ENCODE results near the gene MBOAT1.
"Not testable (repeated sequence)": the region's sequence is repeated elsewhere in the genome, so short reads cannot be mapped to it uniquely, and the experiment has no call there.

Gene MBOAT1

GRCh38 chr6:20202324-20202658, 10.0 kb downstream of the MBOAT1 start:
- no peak for DNase-seq

- no peak for DNase-seq
Observed at GRCh38 chr6:20200761-20201630, 11.3 kb downstream of the MBOAT1 start.

- no peak for DNase-seq
Observed at GRCh38 chr6:20198775-20199174, 13.5 kb downstream of the MBOAT1 start.

GRCh38 chr6:20198156-20198774, 14.0 kb downstream of the MBOAT1 start:
- DNase-seq = no peak

DNA sequence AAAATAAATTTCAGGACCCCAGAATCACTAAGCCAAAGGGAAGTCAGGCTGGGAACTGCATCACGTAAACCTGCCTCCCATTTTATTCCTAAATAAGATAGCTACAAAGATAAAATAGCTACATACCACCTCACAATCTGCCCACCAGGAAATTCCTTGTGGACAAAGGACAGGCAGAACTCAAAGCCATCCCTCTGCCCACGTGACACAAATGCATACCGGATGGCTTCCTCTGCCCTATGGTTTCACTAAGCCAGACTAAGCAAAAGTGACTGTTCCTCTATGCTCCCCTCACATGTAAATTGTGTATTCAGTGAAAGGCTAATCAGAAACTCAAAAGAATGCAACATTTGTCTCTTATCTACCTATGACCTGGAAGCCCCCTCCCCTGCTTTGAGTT, 15.0 kb downstream of the MBOAT1 start:
- no peak for DNase-seq

GRCh38 chr6:20192625-20193024, 19.6 kb downstream of the MBOAT1 start:
- DNase-seq = no peak

GRCh38 chr6:20191992-20192391, 20.3 kb downstream of the MBOAT1 start:
- DNase-seq = no peak

GRCh38 chr6:20188630-20189075, 23.6 kb downstream of the MBOAT1 start:
- no peak for DNase-seq

DNA sequence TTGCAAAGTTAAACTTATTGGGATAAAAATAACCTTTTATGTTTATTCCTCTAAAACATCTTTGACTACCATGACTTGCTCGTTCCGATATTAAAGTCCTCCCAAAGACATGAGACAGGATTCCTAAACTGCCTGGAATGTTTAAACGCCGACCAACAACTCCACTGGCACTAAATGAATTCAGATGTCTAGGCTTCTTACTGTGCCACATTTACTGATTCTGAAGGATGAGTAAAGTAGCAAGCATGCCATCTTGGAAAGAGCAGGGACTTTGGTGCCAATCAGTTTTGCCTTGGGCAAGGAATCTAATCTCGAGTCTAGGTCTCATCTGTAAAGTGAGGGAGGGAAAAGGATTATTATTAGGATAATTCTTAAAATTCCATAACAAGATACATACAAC, 25.3 kb downstream of the MBOAT1 start:
- DNase-seq = no peak

GRCh38 chr6:20183706-20184105, 28.6 kb downstream of the MBOAT1 start:
- no peak for DNase-seq

- no peak for DNase-seq
Observed at GRCh38 chr6:20182926-20183521, 29.2 kb downstream of the MBOAT1 start.

DNA sequence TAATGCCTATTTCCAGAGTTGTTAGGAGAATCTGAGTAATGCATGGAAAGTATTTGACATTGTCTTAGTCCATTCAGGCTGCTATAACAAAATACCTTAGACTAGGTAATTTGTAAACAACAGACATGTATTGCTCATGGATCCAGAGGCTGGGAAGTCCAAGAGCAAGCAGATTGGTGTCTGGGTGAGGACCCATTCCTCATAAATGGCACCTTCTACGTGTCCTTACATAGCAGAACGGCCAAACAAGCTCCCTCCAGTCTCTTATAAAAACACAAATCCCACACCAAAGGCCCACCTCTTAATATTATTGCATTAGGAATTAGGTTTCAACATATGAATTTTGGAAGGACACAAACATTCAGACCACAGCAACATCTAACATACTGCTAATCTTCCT, 30.2 kb downstream of the MBOAT1 start:
- DNase-seq = no peak

- no peak for DNase-seq
Observed at GRCh38 chr6:20180935-20181334, 31.3 kb downstream of the MBOAT1 start.

DNA sequence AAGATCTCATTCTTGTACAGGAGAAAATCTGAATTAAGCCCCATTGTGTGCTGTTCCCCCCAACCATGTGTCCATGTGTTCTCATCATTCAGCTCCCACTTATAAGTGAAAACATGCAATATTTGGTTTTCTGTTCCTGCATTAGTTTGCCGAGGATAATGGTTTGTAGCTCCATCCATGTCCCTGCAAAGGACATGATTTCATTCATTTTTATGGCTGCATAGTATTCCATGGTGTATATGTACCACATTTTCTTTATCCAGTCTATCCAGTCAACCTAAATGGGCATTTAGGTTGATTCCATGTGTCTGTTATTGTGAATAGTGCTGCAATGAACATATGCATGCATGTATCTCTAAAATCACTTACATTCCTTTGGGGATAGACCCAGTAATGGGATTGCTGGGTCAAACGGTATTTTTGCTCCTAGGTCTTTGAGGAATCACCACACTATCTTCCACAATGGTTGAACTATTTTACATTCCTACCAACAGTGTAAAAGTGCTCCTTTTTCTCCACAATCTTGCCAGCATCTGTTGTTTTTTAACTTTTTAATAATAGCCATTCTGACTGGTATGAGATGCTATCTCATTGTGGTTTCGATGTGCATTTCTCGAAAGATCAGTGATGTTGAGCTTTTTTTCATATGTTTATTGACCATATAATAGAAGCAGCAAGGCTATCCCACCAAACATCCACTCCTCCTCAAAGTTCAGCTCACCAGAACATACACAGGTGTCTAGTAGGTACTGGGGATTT, 32.8 kb downstream of the MBOAT1 start:
- not testable (repeated sequence) for DNase-seq

GRCh38 chr6:20178327-20178726, 33.9 kb downstream of the MBOAT1 start:
- DNase-seq = no peak

DNA sequence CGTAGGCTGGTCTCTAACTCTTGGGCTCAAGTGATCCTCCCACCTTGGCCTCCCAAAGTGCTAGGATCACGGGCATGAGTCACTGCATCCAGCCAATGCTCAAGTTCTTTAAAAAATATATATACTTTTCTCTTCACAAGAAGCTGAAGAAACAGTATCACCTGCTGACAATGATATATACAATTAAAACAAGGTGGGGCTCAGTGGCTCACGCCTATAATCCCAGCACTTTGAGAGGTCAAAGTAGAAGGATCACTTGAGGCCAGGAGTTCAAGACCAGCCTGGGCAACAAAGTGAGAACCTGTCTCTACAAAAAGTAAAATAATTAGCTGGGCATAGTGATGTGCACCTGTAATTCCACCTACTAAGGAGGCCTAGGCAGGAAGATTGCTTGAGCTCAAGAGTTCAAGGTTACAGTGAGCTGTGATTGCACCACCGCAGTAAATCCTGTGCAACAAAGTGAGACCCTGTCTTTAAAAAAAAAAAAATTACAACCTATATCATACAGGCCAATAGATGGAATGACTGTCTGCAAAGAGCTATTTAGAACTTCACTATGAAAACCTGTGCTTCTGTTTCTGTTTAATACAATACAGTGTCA, 36.4 kb downstream of the MBOAT1 start:
- no peak for DNase-seq

DNA sequence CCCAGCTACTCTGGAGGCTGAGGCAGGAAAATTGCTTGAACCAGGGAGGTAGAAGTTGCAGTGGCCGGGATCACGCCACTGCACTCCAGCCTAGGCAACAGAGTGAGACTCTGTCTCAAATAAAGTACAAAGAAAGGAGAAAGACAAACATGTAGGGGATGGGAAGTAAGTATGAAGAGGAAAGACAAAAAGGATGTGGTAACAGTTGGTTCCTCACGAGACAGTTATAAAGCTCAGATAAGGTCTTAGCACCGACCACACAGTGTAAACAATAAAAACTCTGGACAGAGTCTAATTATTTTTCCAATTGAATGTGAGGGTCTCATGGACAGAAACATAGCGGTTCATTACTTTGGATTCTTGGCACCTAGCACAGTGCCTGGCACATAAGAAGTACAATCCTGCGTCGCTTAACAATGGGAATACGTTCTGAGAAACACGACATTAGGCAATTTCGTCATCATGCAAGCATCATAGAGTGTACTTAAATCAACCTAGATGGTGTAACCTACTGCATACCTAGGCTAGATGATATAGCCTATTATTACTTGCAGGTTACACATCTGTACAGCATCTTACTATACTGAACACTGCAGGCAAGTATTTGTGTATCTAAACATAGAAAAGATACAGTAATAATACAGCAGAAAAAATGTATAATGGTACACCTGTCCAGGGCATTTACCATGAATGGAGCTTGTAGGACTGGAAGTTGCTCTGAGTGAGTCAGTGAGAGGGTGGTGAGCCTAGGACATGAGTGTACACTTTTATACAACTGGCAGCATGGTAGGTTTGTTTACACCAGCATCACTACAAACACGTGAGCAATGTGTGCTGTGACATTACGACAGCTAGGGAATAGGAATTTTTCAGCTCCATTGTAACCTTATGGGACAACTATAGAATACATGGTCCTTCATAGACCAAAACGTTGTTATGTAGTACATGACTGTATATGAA, 38.2 kb downstream of the MBOAT1 start:
- no peak for DNase-seq

- no peak for DNase-seq
Observed at GRCh38 chr6:20172842-20173456, 39.3 kb downstream of the MBOAT1 start.

DNA sequence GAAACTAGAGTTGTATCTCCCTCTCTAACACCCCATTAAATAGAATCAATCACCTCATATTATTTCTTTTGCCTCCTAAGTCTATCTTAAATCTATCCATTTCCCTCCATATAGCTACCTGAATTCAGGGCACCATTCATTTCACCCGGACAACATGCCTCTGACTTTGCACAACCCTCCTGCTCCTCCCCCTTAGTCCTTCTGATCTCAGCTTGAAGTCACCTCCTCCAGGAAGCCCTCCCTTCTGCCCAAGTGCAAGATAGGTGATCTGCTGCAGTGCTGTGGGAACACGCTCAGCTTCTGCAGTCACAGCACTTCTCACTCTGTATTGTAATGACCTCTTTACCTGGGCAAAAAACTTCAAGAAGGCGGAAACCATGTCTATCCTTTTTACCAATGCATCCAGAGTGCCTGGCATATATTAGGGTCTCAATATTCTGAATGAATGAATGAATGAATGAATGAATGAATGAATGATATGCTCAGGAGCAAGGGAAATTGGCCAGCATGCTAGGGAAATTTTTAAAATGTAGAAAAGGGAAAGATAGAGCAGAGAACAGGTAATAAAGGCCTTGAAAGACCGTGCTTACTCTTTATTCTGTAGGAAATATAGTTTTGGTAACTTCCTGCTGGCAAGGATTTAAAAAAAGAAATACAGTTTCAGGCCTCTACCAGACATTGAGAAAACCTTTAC, 41.7 kb downstream of the MBOAT1 start:
- DNase-seq = no peak

DNA sequence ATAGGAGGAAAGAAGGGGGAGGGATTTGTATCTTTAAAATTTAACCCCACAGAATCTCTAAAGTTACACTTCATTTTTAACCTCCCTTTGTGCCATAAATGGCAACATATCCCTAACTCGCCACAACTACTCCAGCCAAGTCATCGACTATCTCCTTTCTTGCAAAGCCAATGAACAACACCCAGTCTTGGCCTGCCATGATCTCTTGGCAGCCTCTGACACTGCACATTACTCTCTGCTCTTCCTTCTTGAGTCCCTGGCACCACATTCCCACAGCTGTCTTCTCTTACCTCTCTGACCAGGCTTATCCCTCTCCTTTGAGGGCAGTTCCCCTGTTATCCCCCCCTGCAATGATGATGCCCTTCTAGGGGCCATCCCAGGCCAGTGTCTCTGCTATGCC, 42.5 kb downstream of the MBOAT1 start:
- DNase-seq = no peak

- DNase-seq = no peak
Observed at GRCh38 chr6:20169119-20169557, 43.1 kb downstream of the MBOAT1 start.

All from stimulated activated naive CD4-positive, alpha-beta T cell treated with Interleukin-2 at 50 U/mL for 16 hours (primary cell).